DOHH2 (cell line): Measurements from ENCODE around the gene KCNQ1.

Source experiments
- H3F3A ChIP-seq: fragments of 200-600 bp; sonication (generic), shearing (Covaris generic); 2 replicates; pipeline ENCODE4 v1.6.0; 2016; ENCODE audit warnings: antibody characterized with exemption, mild to moderate bottlenecking; ENCODE audit not compliant: control insufficient read depth, insufficient read depth
- H3K27ac ChIP-seq: fragments of 200-600 bp; sonication (generic); 2 replicates; pipeline ENCODE4 v1.5.1; 2014; ENCODE audit warnings: low read depth, mild to moderate bottlenecking, low read length, moderate library complexity
- H3K27me3 ChIP-seq: fragments of 200-600 bp; sonication (generic); 2 replicates; pipeline ENCODE4 v1.6.1; 2014; ENCODE audit warnings: mild to moderate bottlenecking, low read length, mixed read lengths; ENCODE audit not compliant: control insufficient read depth
- H3K36me3 ChIP-seq: fragments of 200-600 bp; sonication (generic); 2 replicates; pipeline ENCODE4 v1.6.1; 2014; ENCODE audit warnings: mild to moderate bottlenecking, low read length, moderate library complexity, mixed read lengths; ENCODE audit not compliant: control insufficient read depth
- H3K4me1 ChIP-seq: fragments of 200-600 bp; sonication (generic); 2 replicates; pipeline ENCODE4 v1.6.1; 2014; ENCODE audit warnings: mild to moderate bottlenecking, low read length, mixed read lengths; ENCODE audit not compliant: control insufficient read depth
- H3K4me2 ChIP-seq: fragments of 200-600 bp; sonication (generic); 2 replicates; pipeline ENCODE4 v1.6.0; 2014; ENCODE audit warnings: mild to moderate bottlenecking, low read length, moderate library complexity
- H3K4me3 ChIP-seq: fragments of 200-600 bp; sonication (generic); 2 replicates; pipeline ENCODE4 v1.5.1; 2014; ENCODE audit warnings: mild to moderate bottlenecking, low read length, mixed read lengths
- H3K79me2 ChIP-seq: fragments of 200-600 bp; sonication (generic); 2 replicates; pipeline ENCODE4 v1.6.1; 2014; ENCODE audit warnings: mild to moderate bottlenecking, low read length, mixed read lengths; ENCODE audit not compliant: control insufficient read depth
- H3K9me2 ChIP-seq: fragments of 200-600 bp; sonication (generic); replicated peaks from 2 replicates; pipeline ENCODE4 v1.6.1; 2014; ENCODE audit warnings: mild to moderate bottlenecking, low read length, mixed read lengths; ENCODE audit not compliant: control insufficient read depth
- H3K9me3 ChIP-seq: fragments of 200-600 bp; sonication (generic); 2 replicates; pipeline ENCODE4 v1.6.1; 2014; ENCODE audit warnings: antibody characterized with exemption, low read length, mixed read lengths; ENCODE audit not compliant: control insufficient read depth, insufficient read depth
- H4K20me1 ChIP-seq: fragments of 200-600 bp; sonication (generic); 2 replicates; pipeline ENCODE4 v1.6.0; 2014; ENCODE audit warnings: low read depth, mild to moderate bottlenecking, antibody characterized with exemption, low read length, moderate library complexity; ENCODE audit not compliant: control insufficient read depth, insufficient read depth
- EZH2phosphoT487 ChIP-seq: fragments of 200-600 bp; sonication (generic); IDR thresholded peaks from 2 replicates; pipeline ENCODE4 v1.6.1; 2017; ENCODE audit warnings: borderline replicate concordance, mild to moderate bottlenecking, antibody characterized with exemption, low read length, moderate library complexity, mixed read lengths
- TF ChIP-seq, protein P1 (sequence below): fragments of 200-600 bp; sonication (generic); IDR thresholded peaks from one replicate; pipeline ENCODE4 v1.5.1; 2014; ENCODE audit warnings: antibody characterized with exemption, mild to moderate bottlenecking, low read depth, low read length; ENCODE audit not compliant: poor library complexity, severe bottlenecking

The KCNQ1 gene

GRCh38 chr11:2796091-2796490 lies 351.3 kb downstream of the KCNQ1 start:
- Histone ChIP-seq H3K27me3 (no peaks in the 10 kb centered on the region), H4K20me1 (no peaks in the 10 kb centered on the region)
- TF ChIP-seq EZH2phosphoT487, result no peak
- TF ChIP-seq, protein P1, sequence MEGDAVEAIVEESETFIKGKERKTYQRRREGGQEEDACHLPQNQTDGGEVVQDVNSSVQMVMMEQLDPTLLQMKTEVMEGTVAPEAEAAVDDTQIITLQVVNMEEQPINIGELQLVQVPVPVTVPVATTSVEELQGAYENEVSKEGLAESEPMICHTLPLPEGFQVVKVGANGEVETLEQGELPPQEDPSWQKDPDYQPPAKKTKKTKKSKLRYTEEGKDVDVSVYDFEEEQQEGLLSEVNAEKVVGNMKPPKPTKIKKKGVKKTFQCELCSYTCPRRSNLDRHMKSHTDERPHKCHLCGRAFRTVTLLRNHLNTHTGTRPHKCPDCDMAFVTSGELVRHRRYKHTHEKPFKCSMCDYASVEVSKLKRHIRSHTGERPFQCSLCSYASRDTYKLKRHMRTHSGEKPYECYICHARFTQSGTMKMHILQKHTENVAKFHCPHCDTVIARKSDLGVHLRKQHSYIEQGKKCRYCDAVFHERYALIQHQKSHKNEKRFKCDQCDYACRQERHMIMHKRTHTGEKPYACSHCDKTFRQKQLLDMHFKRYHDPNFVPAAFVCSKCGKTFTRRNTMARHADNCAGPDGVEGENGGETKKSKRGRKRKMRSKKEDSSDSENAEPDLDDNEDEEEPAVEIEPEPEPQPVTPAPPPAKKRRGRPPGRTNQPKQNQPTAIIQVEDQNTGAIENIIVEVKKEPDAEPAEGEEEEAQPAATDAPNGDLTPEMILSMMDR, result no peak

GRCh38 chr11:2796508-2797113 lies 351.8 kb downstream of the KCNQ1 start:
- no peaks in the 10 kb centered on the region for H4K20me1 ChIP-seq
- H3K4me1 ChIP-seq, result no peaks in the 10 kb centered on the region
- H3K36me3 ChIP-seq, result no peaks in the 10 kb centered on the region
- TF ChIP-seq, protein P1, result no peak
- no peak for TF ChIP-seq EZH2phosphoT487
- no peak overlapping the region for H3K4me3 ChIP-seq
- no peaks in the 10 kb centered on the region for H3K9me3 ChIP-seq
- no peaks in the 10 kb centered on the region for H3K9me2 ChIP-seq
- H3K79me2 ChIP-seq, result no peaks in the 10 kb centered on the region
- no peak overlapping the region for H3K27ac ChIP-seq
- no peak overlapping the region for H3K4me2 ChIP-seq
- no peaks in the 10 kb centered on the region for H3K27me3 ChIP-seq
- no peaks in the 10 kb centered on the region for H3F3A ChIP-seq

More at GRCh38 chr11:2796091-2796490, 351.3 kb downstream of the KCNQ1 start:
- Histone ChIP-seq H3K4me2 (no peak overlapping the region), H3K79me2 (no peaks in the 10 kb centered on the region), H3K36me3 (no peaks in the 10 kb centered on the region), H3K27ac (no peak overlapping the region), H3K9me2 (no peaks in the 10 kb centered on the region), H3K4me1 (no peaks in the 10 kb centered on the region), H3K9me3 (no peaks in the 10 kb centered on the region), H3F3A (no peaks in the 10 kb centered on the region), H3K4me3 (no peak overlapping the region)

DNA sequence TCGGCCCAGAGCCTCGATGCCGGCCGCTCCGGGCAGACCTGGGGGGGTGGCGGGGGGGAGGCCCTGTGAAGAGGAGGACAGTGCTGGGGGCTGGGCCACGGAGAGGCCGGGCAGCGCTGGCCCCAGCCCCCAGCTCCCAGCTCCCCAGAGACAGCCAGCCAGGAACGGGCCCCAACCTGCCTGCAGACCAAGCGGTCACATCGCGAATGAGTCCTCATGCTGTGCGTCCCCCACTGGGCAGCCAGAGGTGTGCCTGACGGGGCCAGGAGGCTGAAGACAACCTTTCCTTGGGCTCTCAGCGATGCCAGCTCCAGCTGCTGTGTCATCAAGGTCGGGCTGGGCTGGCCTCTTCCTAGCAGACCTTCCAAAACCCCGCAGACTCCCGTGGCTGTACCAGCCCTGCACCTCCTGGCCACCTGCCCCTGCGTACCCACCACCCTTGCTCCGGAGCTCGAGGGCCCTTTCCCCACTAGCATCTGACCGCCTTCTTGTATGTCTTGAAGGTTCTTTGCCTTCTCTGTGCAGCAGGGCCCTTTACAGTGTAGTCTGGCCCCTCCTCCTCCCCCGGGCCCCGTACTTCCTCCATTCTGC lies 352.4 kb downstream of the KCNQ1 start:
- no peaks in the 10 kb centered on the region for H3K36me3 ChIP-seq
- no peak overlapping the region for H3K4me3 ChIP-seq
- no peaks in the 10 kb centered on the region for H3F3A ChIP-seq
- no peaks in the 10 kb centered on the region for H3K4me1 ChIP-seq
- H3K9me3 ChIP-seq, result no peaks in the 10 kb centered on the region
- H3K79me2 ChIP-seq, result no peaks in the 10 kb centered on the region
- H3K27ac ChIP-seq, result no peak overlapping the region
- no peaks in the 10 kb centered on the region for H4K20me1 ChIP-seq
- H3K4me2 ChIP-seq, result no peak overlapping the region
- no peak for TF ChIP-seq EZH2phosphoT487
- TF ChIP-seq, protein P1, result no peak
- H3K27me3 ChIP-seq, result no peaks in the 10 kb centered on the region
- no peaks in the 10 kb centered on the region for H3K9me2 ChIP-seq
